H1 (cell line): ENCODE data around the gene ZNF667.

Experiments used
- JUN ChIP-seq: IDR thresholded peaks from 2 replicates; pipeline ENCODE4 v1.6.1; 2011; ENCODE audit warnings: low read depth, mild to moderate bottlenecking, improper control_type of control experiment, low read length
- MAFK ChIP-seq: IDR thresholded peaks from 2 replicates; pipeline ENCODE4 v1.6.1; 2012; ENCODE audit warnings: low read depth, mild to moderate bottlenecking, improper control_type of control experiment, low read length

- TF ChIP-seq JUN (no peak), MAFK (no peak)
Measured at GRCh38 chr19:56423985-56424353, 53.2 kb downstream of the ZNF667 start.
